ENCODE data around the gene CAMK2B. TPM values are rescaled to one million over a fixed set of nuclear protein-coding genes. Genes with fewer than 3 reads are reported as not detected.

Gene CAMK2B
- polyA plus RNA-seq, 3 donors: 0.13 TPM; not detected in 2

- H2AFZ ChIP-seq (ENCODE audit: insufficient read depth, low read depth, low read length, poor library complexity, severe bottlenecking): no peak overlapping the region
- Mint-ChIP-seq H3K36me3 (no peaks in the 10 kb centered on the region), H3K9me3 (peaks cover 0 to 1% (median 0%) of the 10 kb centered on the region in 7 donors), H3K4me3 (no peak overlapping the region), H3K27ac (peak overlapping the region in 1 of 7 donors; percentile 11), H3K27me3 (ENCODE audit: low read depth in 3 of 3) (peaks cover 2 to 5% (median 4%) of the 10 kb centered on the region in 3 donors), H3K4me1 (no peaks in the 10 kb centered on the region)
- intact Hi-C loops (cut with micrococcal nuclease): no loop called here
- H3K4me3 ChIP-seq (replicated peaks in 1 of 3; ENCODE audit: low read depth in 2 of 3, low read length in 3 of 3): no peak overlapping the region
- TF ChIP-seq, protein P1, sequence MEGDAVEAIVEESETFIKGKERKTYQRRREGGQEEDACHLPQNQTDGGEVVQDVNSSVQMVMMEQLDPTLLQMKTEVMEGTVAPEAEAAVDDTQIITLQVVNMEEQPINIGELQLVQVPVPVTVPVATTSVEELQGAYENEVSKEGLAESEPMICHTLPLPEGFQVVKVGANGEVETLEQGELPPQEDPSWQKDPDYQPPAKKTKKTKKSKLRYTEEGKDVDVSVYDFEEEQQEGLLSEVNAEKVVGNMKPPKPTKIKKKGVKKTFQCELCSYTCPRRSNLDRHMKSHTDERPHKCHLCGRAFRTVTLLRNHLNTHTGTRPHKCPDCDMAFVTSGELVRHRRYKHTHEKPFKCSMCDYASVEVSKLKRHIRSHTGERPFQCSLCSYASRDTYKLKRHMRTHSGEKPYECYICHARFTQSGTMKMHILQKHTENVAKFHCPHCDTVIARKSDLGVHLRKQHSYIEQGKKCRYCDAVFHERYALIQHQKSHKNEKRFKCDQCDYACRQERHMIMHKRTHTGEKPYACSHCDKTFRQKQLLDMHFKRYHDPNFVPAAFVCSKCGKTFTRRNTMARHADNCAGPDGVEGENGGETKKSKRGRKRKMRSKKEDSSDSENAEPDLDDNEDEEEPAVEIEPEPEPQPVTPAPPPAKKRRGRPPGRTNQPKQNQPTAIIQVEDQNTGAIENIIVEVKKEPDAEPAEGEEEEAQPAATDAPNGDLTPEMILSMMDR (IDR thresholded peaks at IDR 0.05): no peak
- H3K27ac ChIP-seq (ENCODE audit: low read depth in 1 of 2, low read length in 2 of 2): no peak overlapping the region
- DNase-seq: no peak
- H4K20me1 ChIP-seq (ENCODE audit: insufficient read depth, low read length): no peaks in the 10 kb centered on the region
- H3K27me3 ChIP-seq (ENCODE audit: control insufficient read depth in 2 of 2, insufficient read depth in 2 of 2, low read length in 2 of 2): no peaks in the 10 kb centered on the region
- no peak overlapping the region for H3K9ac ChIP-seq (ENCODE audit: insufficient read depth, low read length, poor library complexity, severe bottlenecking)
- no peaks in the 10 kb centered on the region for H3K36me3 ChIP-seq (replicated peaks in 1 of 2; ENCODE audit: control insufficient read depth in 1 of 2, insufficient read depth in 2 of 2, low read length in 2 of 2)
- H3K79me2 ChIP-seq (ENCODE audit: insufficient read depth, low read length): no peaks in the 10 kb centered on the region
- no peaks in the 10 kb centered on the region for H3K9me3 ChIP-seq (replicated peaks in 1 of 2; ENCODE audit: control insufficient read depth in 1 of 2, insufficient read depth in 1 of 2, low read length in 2 of 2)
- 85% methylated on average over 4 of the region's 18 CpGs for WGBS (ENCODE audit: insufficient coverage)
- H3K4me2 ChIP-seq (replicated peaks; ENCODE audit: extremely low read depth, low read length, poor library complexity, severe bottlenecking): no peak overlapping the region
- no peaks in the 10 kb centered on the region for H3K4me1 ChIP-seq (ENCODE audit: control insufficient read depth in 1 of 2, insufficient read depth in 2 of 2, low read length in 2 of 2)
These were observed 101.1 kb downstream of the CAMK2B start for GRCh38 chr7:44224080-44224973.

- TF ChIP-seq, protein P1 (IDR thresholded peaks at IDR 0.05): no peak
- Mint-ChIP-seq H3K4me1 (no peaks in the 10 kb centered on the region), H3K9me3 (peaks cover 0 to 1% (median 0%) of the 10 kb centered on the region in 7 donors), H3K27ac (no peak overlapping the region), H3K36me3 (no peaks in the 10 kb centered on the region), H3K27me3 (ENCODE audit: low read depth in 3 of 3) (peaks cover 2 to 5% (median 4%) of the 10 kb centered on the region in 3 donors), H3K4me3 (no peak overlapping the region)
- Histone ChIP-seq H3K4me3 (replicated peaks in 1 of 3; ENCODE audit: low read depth in 2 of 3, low read length in 3 of 3) (no peak overlapping the region), H4K20me1 (ENCODE audit: insufficient read depth, low read length) (no peaks in the 10 kb centered on the region), H3K36me3 (replicated peaks in 1 of 2; ENCODE audit: control insufficient read depth in 1 of 2, insufficient read depth in 2 of 2, low read length in 2 of 2) (no peaks in the 10 kb centered on the region), H3K27me3 (ENCODE audit: control insufficient read depth in 2 of 2, insufficient read depth in 2 of 2, low read length in 2 of 2) (no peaks in the 10 kb centered on the region), H2AFZ (ENCODE audit: insufficient read depth, low read depth, low read length, poor library complexity, severe bottlenecking) (no peak overlapping the region), H3K9me3 (replicated peaks in 1 of 2; ENCODE audit: control insufficient read depth in 1 of 2, insufficient read depth in 1 of 2, low read length in 2 of 2) (no peaks in the 10 kb centered on the region), H3K79me2 (ENCODE audit: insufficient read depth, low read length) (no peaks in the 10 kb centered on the region), H3K4me2 (replicated peaks; ENCODE audit: extremely low read depth, low read length, poor library complexity, severe bottlenecking) (no peak overlapping the region), H3K4me1 (ENCODE audit: control insufficient read depth in 1 of 2, insufficient read depth in 2 of 2, low read length in 2 of 2) (no peaks in the 10 kb centered on the region), H3K27ac (ENCODE audit: low read depth in 1 of 2, low read length in 2 of 2) (no peak overlapping the region), H3K9ac (ENCODE audit: insufficient read depth, low read length, poor library complexity, severe bottlenecking) (no peak overlapping the region)
- intact Hi-C loops (cut with micrococcal nuclease): no loop called here
- no peak for DNase-seq
- WGBS (ENCODE audit: insufficient coverage): 80% methylated on average over 4 of the region's 5 CpGs
These were observed 101.9 kb downstream of the CAMK2B start for GRCh38 chr7:44223362-44224079.

Data from CD14-positive monocyte (primary cell).